H1 (cell line): ENCODE results near the gene CDC73. TPM values are rescaled to one million over a fixed set of nuclear protein-coding genes. Genes with fewer than 3 reads are reported as not detected.

Experiments used
- SP1 ChIP-seq: IDR thresholded peaks from 2 replicates; pipeline ENCODE4 v1.6.1; 2011; ENCODE audit warnings: low read depth, low read length
- polyA plus RNA-seq, 7 experiments: library from polyadenylated mRNA; depleted of rRNA in 3 of 7; stranded (reverse) in 5 of 7; unstranded in 2 of 7; fragments of >200 nt in 5 of 7; fragments of 200-250 nt in 2 of 7; gene quantifications; 1 replicate in 5 of 7; 2 replicates in 1 of 7; 4 replicates in 1 of 7; pipeline versions ENCODE4 v1.2.1 to v1.2.3, GENCODE V29; 2011 to 2013; ENCODE audit warnings: missing spikeins in 2 of 7, mixed read lengths in 2 of 7
- total RNA-seq: library from RNA; stranded (reverse); fragmentation: NEBNext Ultra II Directional; extraction: Animal tissue kit (Norgen Biotek cat#: 25700); gene quantifications from 2 replicates; pipeline ENCODE4 v1.2.1, GENCODE V29; 2021

Gene CDC73
- total and polyA plus RNA-seq, 2 of the 8 experiments (the other 6 are each of a cell fraction or from before 2014, with no cell fraction given): 9.8 to 64.0 TPM

- TF ChIP-seq SP1: no peak
Observed at GRCh38 chr1:193109619-193110018, 12.2 kb upstream of the CDC73 start (continued).
